ENCODE measurements around the gene FXYD1.

GRCh38 chr19:35109395-35110112 is 29.1 kb upstream of the FXYD1 start:
- TF ChIP-seq GATA2 (IDR thresholded peaks at IDR 0.05; ENCODE audit: low read depth, low read length) (no peak), GATA3 (IDR thresholded peaks at IDR 0.05; ENCODE audit: low read depth, low read length) (no peak)
